ENCODE data around the gene TESK2.

DNA sequence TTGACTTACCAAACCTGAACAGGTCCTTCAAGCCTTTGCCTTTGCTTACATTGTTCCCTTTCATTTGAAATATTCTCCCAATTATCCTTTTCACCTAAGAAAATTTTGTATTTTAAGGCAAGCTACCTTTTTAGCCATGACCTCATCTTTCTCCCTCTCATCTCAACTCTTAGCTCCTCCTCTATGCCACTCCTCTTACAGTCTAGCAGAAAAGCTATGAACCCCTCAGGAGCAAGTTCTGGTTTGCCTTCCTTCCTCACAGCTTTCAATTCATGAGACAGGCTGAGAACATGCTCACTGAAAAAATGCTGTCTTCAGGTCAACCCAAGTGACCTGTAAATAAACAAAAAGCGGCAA lies 142.4 kb downstream of the TESK2 start:
- TF ChIP-seq, protein P1, sequence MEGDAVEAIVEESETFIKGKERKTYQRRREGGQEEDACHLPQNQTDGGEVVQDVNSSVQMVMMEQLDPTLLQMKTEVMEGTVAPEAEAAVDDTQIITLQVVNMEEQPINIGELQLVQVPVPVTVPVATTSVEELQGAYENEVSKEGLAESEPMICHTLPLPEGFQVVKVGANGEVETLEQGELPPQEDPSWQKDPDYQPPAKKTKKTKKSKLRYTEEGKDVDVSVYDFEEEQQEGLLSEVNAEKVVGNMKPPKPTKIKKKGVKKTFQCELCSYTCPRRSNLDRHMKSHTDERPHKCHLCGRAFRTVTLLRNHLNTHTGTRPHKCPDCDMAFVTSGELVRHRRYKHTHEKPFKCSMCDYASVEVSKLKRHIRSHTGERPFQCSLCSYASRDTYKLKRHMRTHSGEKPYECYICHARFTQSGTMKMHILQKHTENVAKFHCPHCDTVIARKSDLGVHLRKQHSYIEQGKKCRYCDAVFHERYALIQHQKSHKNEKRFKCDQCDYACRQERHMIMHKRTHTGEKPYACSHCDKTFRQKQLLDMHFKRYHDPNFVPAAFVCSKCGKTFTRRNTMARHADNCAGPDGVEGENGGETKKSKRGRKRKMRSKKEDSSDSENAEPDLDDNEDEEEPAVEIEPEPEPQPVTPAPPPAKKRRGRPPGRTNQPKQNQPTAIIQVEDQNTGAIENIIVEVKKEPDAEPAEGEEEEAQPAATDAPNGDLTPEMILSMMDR (conservative IDR thresholded peaks at IDR 0.05): no peak
- TF ChIP-seq EZH2 (IDR thresholded peaks at IDR 0.05; ENCODE audit: low read depth): no peak

All from PC-9 (cell line).